HG03196 (cell line): ENCODE results near the gene LTB4R.

ENCODE experiments used
- ATAC-seq: cut with Tn5 transposase; IDR thresholded peaks from one replicate; pipeline ENCODE4 v1.9.1; 2021; ENCODE audit not compliant: unreplicated experiment

Gene LTB4R, protein sequence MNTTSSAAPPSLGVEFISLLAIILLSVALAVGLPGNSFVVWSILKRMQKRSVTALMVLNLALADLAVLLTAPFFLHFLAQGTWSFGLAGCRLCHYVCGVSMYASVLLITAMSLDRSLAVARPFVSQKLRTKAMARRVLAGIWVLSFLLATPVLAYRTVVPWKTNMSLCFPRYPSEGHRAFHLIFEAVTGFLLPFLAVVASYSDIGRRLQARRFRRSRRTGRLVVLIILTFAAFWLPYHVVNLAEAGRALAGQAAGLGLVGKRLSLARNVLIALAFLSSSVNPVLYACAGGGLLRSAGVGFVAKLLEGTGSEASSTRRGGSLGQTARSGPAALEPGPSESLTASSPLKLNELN

DNA sequence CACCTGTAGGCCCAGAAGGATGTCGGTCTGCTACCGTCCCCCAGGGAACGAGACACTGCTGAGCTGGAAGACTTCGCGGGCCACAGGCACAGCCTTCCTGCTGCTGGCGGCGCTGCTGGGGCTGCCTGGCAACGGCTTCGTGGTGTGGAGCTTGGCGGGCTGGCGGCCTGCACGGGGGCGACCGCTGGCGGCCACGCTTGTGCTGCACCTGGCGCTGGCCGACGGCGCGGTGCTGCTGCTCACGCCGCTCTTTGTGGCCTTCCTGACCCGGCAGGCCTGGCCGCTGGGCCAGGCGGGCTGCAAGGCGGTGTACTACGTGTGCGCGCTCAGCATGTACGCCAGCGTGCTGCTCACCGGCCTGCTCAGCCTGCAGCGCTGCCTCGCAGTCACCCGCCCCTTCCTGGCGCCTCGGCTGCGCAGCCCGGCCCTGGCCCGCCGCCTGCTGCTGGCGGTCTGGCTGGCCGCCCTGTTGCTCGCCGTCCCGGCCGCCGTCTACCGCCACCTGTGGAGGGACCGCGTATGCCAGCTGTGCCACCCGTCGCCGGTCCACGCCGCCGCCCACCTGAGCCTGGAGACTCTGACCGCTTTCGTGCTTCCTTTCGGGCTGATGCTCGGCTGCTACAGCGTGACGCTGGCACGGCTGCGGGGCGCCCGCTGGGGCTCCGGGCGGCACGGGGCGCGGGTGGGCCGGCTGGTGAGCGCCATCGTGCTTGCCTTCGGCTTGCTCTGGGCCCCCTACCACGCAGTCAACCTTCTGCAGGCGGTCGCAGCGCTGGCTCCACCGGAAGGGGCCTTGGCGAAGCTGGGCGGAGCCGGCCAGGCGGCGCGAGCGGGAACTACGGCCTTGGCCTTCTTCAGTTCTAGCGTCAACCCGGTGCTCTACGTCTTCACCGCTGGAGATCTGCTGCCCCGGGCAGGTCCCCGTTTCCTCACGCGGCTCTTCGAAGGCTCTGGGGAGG lies at the start of gene LTB4R:
LTB4R (plus strand) TSS at position 857 of the 959 bp plus-strand sequence. CDS start 4,150 bp downstream, outside the sequence.
- peak; percentile 53 for ATAC-seq

DNA sequence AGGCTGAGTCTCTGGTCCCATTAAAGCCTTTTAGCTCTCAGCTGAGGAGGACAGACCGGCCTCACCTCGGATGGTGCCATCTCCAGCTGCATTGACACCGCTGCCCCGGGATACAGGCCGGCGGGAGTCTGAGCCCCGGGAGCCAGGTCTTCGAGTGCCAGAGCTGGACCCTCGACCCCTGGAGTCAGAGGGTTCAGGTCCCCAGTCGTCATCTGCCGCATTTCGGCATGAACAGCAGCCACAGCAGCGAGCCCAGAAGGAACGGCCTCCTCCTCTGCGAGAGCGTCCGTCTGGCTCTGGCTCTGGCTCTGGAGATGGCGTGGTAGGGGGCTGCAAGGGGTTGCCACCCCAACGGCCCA lies 49.4 kb upstream of the LTB4R start:
- ATAC-seq: no peak

DNA sequence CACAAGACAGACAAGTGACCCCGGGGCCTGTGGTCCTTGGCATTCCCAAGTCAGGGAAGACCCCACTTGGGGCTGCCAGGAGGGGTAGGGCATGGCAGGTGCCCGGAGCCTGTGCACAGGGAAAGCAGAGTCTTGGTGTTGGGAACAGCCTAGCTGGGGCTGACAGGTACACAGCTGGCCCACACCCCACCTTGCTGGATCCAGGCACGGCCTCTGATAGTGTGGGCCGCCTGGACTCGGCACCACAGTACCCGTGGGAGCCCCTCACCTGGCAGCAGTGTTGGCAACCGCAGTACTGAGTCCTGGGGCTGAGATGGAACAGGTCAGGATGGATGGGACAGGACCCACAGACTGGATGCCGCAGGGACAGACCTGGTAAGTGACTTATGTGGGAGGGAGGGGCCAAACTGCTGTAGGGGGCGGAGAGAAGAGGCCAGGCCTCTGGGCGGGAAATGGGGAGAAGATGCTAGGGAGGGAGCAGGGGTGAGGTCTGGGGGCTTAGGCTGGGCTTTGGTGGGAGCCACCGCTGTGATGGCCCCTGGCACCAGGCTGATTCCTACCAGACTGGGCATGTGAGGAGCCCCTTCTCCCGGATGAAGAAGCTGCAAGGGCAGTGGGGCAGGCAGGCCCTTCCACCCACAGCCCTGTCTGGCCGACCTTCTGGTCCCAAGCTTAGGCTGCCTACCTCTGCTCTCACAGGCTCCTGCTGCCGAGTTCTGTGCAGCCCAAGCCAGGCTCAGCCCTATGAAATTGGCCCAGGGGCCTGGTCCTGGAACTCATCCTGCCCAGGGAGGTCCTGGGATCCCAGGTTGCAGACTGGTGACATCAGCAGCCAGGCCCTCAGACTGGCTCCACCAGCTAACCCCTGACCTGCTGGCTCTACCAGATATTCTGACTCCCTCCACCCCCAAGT lies 48.2 kb upstream of the LTB4R start, which contains the start of gene TGM1:
TGM1 (minus strand) TSS at position 357 of the 913 bp plus-strand sequence. CDS start 825 bp downstream, outside the sequence.
- ATAC-seq: no peak

DNA sequence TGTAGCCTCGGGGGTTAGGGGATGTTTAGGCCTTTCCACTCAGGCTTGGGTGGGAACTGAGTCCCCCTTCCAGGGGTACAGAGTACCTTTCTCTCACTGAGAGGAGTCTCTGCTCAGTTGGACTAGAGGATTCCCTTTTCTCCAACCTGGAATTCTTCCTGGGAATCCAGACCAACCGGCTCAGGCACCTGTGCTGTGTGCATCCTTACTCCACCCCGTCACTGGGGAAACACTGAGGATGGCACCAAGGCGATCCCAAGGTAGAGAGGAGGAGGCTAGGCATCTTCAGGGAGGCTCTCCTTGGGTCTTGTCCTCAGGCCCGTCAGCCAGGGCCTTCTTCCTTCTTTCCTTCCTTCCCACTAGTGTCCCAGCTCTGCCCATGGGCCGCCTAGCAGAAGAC lies 47.5 kb upstream of the LTB4R start:
- no peak for ATAC-seq

DNA sequence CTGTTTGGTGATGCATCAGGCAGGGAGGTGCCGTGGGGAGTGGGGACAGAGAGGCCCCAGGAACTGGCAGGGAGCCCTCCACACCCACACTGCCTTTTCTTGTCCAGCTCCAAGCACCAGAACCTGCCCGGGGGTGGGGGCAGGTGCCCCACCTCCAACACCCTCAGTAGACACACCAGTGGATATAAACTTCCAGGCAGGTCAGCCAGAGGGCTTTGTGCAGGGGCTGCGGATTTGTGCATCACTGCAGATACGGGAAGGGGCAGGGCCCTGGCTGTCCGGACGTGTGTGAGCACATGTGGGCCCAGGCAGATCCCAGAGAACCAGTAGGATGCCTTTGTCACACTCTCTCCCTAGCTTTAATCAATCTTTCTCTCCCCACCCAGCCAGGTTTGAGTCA lies 47.0 kb upstream of the LTB4R start:
- ATAC-seq: no peak

DNA sequence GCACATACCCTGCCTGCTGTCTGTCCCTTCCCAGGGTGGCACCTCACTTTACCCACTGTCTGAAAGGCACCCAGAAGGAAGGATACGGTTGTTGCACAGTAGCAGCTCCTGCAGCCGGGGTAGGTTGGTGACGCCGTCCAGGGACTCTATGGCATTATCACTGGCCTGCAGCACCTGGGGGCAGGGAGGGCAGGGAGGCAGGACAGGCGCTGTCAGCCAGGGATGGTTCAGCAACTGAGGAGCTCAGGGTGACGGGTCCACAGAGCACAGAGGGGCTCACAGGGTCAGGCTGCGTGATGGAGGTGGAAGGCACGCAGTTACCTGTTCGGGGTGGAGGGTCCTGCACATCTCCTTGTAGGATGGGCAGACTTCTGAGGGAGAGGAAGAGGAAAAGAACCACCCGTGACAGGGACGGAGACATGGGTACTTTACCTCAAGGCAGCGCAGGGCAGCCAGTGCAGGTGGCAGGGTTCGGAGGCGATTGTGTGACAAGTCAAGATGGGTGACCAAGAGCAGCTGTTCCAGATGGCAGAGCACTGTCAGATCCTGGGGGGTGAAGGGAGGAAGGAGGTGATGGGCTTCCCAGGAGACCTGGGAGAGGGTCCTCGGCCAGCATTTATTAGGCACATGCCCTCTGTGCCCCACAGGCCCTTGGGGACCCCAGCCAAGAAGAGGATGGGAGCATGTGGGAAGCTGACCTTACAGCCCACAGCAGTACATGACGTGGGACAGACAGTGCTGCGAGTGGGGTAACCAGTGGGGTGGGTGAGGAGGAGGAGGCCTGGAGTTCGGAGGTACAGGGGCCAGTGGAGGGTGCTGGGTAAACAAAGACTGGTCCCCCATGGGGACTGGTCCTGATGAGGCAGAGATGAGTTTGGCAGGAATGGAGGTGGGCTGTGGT lies 44.7 kb upstream of the LTB4R start:
- ATAC-seq: no peak

DNA sequence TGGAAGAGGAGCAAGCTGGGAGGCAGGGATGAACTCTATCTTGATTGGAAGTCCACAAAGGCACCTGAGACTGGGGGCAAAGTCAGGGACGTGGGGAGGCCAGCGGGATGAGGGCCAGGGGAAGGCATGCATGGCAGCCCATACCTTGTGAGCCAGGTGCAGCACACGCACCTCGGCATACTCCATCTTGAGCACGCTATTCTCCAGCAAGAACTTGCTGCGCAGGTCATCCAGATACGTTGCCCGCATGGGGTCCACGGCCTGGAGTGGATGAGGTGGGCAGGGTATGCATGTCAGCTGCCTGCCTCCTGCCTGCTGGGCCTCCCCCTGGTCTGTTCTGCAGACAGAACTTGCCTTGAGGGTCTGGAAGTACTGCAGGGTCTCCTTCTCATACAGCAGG lies 43.8 kb upstream of the LTB4R start:
- ATAC-seq: no peak

DNA sequence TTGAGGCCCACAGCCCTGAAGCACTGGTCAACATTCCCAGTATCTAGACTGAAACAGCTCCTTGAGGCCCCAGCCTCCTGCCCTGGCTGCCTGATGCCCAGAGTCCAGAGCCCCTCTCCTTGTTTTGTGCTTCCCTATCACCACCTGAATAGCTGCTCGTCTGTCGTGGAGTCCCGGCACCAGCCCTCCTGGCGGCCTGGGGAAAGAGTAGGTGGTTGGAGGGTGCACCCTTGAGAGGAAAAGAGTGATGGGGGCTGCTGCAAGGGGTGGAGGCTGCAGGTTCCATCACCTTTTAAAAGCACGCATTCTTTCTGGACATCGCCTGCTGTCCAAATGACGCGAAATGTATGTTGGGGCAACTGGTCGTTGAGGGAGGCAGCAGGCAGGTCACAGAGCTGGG lies 43.1 kb upstream of the LTB4R start:
- ATAC-seq: no peak

DNA sequence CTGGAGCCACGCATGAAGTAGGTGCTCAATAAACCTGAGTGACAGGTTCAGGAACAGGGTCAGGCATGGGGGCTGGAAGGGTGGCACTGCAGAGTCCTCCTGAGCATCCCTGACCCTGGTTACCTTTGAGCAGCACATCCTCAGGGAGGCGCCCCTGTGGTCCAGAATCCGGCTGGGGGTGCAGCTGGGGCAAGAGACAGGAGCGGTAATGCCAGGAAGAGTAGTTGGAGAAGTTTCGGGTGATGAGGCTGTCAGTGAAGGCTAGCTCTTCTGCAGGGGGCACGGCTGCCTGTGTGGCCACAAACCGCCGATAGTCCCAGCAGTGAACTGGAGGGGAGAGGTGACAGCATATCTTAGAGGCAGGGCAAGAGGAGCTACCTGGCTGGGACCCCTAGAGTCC lies 41.9 kb upstream of the LTB4R start:
- ATAC-seq: no peak

DNA sequence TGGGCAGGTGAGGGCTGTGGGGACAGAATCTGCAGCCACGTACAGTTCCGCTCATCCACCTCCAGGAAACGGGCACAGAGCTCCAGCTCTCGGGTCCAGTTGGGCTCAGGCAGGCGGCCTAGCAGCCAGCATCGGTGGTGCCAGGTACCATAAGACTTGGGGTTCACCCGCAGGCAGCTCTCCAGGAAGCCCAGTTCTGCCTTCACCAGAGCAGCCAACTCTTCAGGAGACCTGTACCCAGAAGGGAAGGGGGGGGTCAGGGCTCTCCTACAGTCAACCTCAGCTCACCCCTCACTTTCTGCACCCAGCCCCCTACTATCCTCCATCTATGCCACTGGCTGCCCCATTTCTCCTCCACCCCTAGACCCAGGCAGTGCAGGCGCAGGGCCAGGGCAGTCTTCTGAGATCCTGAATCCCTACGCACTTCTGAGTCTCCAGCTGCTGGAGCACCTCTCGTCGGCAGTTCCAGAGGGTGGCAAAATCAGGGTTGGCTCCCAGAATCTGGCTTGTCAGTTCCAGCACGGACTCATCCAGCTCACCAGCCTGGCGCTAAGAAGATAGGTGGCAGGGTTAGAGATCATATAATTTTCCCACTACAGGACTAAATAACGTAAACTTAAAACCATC lies 41.3 kb upstream of the LTB4R start:
- no peak for ATAC-seq

DNA sequence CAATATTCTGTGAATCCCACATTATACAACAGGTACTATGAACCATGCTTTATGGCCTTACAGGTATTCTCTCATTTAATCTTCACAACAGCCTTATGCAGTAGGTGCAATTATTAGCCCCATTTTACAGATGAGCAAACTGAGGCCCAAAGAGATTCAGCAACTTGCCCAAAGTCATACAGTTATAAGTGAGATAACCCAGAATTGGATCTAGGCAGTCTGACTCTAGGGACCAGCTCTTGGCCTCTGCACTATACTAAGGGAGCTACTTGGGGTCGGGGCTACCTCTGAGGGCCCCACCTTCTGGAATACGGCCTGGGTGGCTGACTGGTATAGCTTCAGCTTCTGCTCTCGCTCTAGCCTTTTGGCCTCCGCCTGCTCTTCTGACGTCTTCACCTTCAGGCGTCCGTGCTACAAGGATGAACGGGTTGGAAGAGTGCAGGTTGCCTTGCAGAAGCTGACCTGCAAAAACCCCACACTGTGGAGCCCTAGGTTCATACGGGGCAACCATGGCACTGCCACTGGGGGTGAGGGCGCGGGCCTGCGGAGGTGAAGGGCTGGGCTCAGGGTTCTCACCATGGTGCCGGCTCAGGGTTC lies 40.7 kb upstream of the LTB4R start:
- no peak for ATAC-seq

DNA sequence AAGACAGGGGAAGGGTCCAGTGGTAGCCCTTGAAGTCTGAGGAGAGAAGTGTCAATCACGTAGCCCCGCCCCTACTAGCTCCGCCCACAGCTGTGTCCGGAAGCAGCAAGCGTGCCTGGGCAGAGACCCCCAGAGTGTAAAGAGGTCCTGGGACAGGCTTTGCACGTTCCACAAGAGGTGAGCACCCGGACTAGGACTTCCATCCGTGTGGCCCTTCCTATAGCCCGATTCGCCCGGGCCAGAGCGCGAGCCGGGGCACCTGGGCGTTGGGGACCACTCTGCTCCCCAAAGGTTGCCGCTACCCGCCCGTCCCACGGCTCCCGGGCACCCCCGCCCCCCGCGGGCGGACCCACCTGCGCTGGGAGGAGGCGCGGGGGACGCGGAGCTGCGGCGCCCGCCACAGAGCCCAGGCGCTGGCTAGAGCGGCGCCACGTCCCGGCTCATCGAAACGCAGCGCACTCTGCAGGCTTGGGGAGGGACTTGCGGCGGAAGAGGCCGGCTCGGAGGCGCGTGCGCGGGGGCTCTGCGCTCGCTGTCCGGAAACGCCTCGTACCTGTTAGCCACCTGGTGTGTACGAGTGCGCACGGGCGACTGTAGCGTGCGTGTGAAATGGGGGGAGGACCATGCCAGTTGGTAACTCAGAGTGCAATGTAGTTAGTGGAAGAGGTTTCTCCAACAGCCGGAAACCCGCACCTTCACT lies 40.0 kb upstream of the LTB4R start, which contains the start of gene RABGGTA:
RABGGTA (minus strand) TSS at position 464 of the 700 bp plus-strand sequence. CDS start 482 bp downstream, outside the sequence.
- ATAC-seq: peak; percentile 78

DNA sequence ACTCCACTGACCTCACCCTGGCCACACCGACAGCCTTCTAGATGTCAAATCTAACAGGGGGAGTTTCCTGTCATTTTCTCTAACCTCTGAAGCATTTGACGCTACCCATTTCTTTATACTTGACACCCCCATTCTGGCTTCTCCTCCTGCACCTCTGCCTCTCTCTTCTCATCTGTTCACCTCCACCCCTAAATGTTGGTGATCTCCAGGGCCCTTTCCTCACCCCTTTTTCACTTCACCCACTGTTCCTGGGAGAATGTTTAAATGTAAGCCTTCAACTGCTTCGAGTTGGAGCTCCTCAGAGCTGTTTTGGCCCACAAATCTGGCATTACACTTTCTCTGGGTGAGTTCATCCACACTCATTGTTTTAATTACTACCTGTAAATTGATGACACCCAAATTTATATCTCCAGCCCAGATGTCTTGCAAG lies 39.5 kb upstream of the LTB4R start:
- ATAC-seq: no peak

DNA sequence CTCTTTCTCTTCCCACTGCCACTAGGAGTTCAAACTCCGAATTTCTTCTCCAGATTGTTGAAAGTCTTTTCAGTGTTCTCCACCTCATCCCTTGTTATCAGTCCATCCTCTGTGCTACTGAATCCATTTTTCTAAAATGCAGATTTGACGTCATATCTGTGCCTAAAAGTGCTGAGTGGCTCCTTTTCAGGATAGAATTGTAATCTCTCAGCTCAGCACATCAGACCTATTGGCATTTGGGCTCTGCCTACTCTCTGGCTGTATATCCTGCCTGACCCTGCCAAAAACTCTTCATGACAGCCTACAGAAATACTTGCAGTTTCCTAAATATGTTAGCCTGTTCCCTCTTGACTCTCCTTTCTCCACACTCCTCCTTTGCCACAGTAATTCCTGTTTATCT lies 38.8 kb upstream of the LTB4R start:
- no peak for ATAC-seq

DNA sequence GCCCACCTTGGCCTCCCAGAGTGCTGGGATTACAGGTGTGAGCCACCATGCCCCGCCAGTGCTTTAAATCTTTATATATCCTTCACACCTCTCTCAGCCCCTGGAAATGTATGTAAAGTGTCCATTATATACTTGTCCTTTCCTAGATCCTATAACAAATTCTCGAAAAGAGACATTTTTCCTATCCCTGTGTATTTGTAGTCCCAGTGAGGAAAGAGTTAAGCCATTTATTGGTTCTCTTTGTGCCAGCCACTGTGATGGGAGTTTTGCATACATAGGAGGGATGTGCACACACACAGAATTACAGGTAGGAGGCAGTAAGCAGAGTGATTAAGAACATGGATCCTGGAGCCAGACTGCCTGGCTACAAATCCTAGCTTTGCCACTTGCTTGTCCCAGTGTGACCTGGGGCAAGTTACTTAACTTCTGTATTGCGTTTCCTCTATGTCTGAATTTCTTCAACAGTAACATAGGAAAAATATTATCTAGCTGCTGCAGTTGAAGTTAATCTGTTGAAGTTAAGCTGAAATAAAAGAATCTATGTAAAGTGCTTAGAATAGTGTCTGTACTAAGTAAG lies 37.8 kb upstream of the LTB4R start:
- ATAC-seq: no peak

DNA sequence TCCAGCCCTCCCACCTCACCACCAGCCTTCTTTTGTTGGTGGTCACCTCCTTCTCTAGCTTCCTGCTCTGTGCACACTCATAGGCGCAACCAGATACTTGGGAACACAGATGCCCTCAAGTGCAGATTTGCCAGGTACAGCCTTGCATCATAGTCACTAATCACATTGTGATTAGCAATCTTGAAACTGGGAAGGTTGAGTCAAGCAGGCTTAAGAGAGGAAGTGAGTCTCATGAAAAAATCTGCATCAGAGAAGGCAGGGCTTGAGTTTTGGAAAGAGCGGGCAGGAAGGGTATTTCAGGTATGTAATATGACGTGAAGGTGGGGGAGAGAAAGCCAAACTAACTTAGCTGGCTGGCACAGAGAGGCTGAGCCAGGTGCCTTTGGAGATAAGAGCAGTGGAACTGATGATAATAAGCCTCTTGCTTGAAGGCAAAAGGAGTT lies 37.2 kb upstream of the LTB4R start:
- peak; percentile 39 for ATAC-seq

DNA sequence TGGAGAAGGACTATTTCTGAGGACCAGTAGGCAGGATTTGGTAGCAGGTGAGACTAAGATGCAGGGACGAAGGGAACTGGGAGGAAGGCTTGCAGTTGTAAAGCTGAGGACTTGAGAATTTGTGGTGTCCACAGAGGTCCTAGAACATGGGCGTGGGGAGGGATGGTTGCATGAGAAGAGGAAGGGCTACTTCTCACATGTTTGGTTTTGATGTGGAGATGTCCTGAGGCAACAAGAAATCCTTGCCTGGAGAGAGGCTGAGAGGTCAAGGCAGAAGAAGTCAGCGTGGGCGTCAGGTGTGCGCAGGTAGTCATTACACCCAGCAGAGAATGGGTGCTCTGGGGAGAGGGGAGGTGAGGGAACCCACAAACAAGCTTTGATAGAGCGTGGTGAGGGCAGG lies 34.2 kb upstream of the LTB4R start:
- no peak for ATAC-seq
